ENCODE results near the gene PCDH8. TPM values are rescaled to one million over a fixed set of nuclear protein-coding genes. Genes with fewer than 3 reads are reported as not detected.

Gene PCDH8
- total RNA-seq, 2 donors from 2014 or later = not detected

DNA sequence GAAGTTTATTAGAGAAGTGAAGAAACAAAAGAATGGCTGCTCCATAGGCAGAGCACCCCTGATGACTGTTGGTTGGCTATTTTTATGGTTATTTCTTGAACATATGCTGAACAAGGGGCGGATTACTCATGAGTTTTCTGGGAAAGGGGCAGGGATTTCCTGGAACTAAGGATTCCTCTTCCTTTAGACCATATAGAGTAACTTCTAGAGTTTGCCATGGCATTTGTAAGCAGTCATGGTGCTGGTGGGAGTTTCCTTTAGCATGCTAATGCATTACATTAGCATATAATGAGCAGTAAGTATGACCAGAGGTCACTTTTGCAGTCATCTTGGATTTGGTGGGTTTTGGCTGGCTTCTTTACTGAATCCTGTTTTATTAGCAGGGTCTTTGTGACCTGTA, 38.7 kb upstream of the PCDH8 start:
- H3K9me3 ChIP-seq = no peaks in the 10 kb centered on the region
- H3K27me3 ChIP-seq = no peaks in the 10 kb centered on the region
- H3K27ac ChIP-seq = no peak overlapping the region
- no peak overlapping the region for H3K4me3 ChIP-seq
- TF ChIP-seq, protein P1, sequence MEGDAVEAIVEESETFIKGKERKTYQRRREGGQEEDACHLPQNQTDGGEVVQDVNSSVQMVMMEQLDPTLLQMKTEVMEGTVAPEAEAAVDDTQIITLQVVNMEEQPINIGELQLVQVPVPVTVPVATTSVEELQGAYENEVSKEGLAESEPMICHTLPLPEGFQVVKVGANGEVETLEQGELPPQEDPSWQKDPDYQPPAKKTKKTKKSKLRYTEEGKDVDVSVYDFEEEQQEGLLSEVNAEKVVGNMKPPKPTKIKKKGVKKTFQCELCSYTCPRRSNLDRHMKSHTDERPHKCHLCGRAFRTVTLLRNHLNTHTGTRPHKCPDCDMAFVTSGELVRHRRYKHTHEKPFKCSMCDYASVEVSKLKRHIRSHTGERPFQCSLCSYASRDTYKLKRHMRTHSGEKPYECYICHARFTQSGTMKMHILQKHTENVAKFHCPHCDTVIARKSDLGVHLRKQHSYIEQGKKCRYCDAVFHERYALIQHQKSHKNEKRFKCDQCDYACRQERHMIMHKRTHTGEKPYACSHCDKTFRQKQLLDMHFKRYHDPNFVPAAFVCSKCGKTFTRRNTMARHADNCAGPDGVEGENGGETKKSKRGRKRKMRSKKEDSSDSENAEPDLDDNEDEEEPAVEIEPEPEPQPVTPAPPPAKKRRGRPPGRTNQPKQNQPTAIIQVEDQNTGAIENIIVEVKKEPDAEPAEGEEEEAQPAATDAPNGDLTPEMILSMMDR (IDR thresholded peaks at IDR 0.05) = no peak
- no peak for DNase-seq (ENCODE audit: low spot score)
- no peaks in the 10 kb centered on the region for H3K36me3 ChIP-seq
- H3K4me1 ChIP-seq = no peaks in the 10 kb centered on the region

DNA sequence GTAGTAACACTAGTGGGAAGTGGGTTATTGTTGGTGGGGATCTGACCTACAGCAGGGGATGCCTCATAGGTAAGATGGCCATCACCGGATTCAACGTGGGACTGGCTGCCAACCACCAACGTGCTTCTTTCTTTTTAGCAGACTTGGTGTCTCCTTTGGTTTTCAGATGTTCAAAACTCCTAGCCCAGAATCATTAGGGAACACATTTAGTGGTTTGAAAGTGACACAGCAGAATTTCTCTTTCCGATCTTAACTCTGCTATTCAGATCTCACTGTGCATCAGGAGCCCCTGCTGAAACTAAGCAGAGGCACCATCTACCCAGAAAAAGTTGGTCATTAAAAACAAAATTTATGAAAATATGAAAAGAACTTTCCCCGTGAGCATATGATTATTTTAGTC, 36.7 kb upstream of the PCDH8 start:
- H3K27me3 ChIP-seq = no peaks in the 10 kb centered on the region
- no peaks in the 10 kb centered on the region for H3K4me1 ChIP-seq
- TF ChIP-seq, protein P1 (IDR thresholded peaks at IDR 0.05) = no peak
- H3K9me3 ChIP-seq = no peaks in the 10 kb centered on the region
- no peak for DNase-seq (ENCODE audit: low spot score)
- no peaks in the 10 kb centered on the region for H3K36me3 ChIP-seq
- H3K4me3 ChIP-seq = no peak overlapping the region
- H3K27ac ChIP-seq = no peak overlapping the region

DNA sequence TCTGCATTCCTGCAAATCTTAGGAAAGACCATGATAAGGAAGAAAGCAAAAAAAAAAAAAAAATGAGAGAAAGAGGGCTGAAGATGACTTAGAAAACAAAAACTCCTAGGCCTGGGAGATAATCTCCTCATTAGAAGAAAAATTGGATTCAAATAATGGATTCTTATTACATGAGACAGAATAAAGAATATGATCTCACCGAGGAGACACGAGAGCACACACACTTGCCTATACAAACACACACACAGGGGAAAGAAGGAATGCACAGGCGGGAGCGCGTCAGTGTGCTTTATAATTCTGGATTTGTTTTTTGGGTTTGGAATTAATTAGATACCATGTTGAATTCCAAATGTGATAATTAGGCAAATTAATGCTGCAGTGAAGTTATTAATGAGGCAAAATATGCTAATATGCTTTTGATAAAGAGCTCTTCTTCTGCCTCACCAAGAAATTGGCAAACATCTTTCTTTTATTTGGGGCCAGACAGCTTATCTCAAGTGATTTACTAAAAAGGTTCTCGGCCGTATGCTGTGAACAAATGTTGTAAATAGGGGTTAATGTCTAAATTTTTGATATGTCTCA, 36.1 kb upstream of the PCDH8 start:
- Histone ChIP-seq H3K4me3 (no peak overlapping the region), H3K36me3 (no peaks in the 10 kb centered on the region), H3K4me1 (no peaks in the 10 kb centered on the region), H3K9me3 (no peaks in the 10 kb centered on the region), H3K27me3 (no peaks in the 10 kb centered on the region), H3K27ac (no peak overlapping the region)
- TF ChIP-seq, protein P1 (IDR thresholded peaks at IDR 0.05) = no peak
- no peak for DNase-seq (ENCODE audit: low spot score)

DNA sequence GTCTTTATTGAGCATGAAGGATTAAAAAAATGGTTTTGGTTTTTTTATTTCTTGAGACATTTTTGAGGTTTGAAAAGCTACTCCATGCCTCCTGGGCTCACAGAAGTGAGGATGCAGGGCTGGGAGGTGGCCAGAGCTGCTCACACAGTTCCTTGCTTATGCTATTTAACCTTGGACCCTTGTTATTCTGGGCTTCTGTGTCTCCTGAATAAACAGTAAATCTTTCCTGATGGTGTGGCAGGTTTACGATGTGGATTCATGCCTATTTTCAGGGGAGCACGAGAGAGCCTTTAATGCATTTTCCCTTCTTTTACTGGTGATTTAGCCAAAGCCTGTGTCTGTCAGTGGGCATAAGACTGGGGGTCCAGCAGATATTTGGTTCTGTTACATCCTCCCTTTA, 34.3 kb upstream of the PCDH8 start:
- Histone ChIP-seq H3K27me3 (no peaks in the 10 kb centered on the region), H3K27ac (no peak overlapping the region), H3K36me3 (no peaks in the 10 kb centered on the region), H3K4me3 (no peak overlapping the region), H3K4me1 (no peaks in the 10 kb centered on the region), H3K9me3 (no peaks in the 10 kb centered on the region)
- TF ChIP-seq, protein P1 (IDR thresholded peaks at IDR 0.05) = no peak
- DNase-seq (ENCODE audit: low spot score) = no peak

DNA sequence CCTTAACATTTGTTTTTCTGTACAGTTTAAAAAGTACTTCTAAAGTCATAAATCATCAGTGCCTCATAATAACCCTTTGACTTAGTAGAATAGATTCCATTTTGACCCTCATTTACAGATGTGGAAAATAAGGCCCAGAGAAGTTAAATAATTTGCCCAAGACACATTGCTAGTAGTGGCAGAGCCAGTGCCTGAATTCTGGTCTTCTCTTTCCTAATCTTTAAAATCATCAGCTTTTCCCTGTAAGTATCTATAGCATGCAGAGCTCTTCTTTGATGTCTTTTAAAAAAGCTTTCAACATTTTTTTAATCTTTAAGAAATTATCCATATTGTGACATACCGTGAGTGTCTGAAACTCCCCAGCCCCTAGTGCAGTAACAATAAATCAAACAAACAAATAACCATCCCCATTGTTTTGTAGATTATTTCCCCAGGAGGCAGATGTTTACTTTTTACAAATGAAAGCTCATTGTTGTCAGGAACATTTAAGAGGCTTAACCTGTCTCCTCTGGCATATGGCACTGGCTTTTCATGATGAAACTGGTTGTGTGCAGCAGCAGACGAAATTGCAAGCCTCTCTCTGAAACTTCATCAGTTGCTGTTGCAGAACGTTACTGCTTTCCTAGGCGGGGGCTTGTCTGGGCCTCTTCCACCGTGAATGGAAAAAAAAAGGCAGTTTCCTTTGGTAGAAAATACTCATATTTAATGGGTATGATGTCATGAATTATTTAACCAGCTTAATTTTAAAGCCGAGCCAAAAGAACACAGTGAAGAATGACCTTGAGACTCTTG, 31.7 kb upstream of the PCDH8 start:
- no peaks in the 10 kb centered on the region for H3K4me1 ChIP-seq
- H3K27ac ChIP-seq = no peak overlapping the region
- TF ChIP-seq, protein P1 (IDR thresholded peaks at IDR 0.05) = no peak
- no peak overlapping the region for H3K4me3 ChIP-seq
- H3K9me3 ChIP-seq = peaks cover 2 to 7% of the 10 kb centered on the region in 2 donors
- H3K27me3 ChIP-seq = no peaks in the 10 kb centered on the region
- no peak for DNase-seq (ENCODE audit: low spot score)
- no peaks in the 10 kb centered on the region for H3K36me3 ChIP-seq

Data from right atrium auricular region (tissue), 2 donors.